Body of pancreas (tissue), 4 donors: ENCODE results near the gene CCNY.

Experiments
- POLR2A ChIP-seq, 3 donors: fragments of 450-650 bp; IDR thresholded peaks; one replicate each; pipeline ENCODE4 v1.6.1; 2016; ENCODE audit warnings: antibody characterized with exemption in 3 of 3, mild to moderate bottlenecking in 2 of 3
- TF ChIP-seq, protein P1 (sequence below), 7 experiments: fragments of 450-650 bp in 4 of 7; fragments of 200-600 bp in 3 of 7; sonication (generic) in 3 of 7; IDR thresholded peaks; one replicate each; pipeline ENCODE4 v1.5.1; 2016 to 2019; ENCODE audit warnings: antibody characterized with exemption in 7 of 7

DNA sequence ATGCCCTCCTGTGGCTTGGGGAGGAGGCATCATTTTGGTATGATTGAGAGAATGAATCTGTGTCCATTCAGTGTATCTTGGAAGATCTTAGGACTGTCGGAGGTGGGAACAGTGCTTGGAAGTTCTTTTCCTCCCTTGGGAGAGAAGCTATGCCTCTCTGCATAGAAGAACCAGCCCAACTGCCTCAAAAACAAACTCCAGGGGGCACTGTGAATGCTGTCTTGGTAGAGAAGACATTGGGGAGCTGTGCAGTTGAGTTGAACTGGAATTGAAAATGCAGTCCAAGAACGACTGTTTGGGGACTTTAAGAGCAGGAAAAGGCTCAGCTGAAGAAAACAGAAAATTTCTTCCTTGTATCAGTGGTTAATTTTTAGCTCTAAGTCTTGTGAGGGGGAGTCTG lies 263.9 kb downstream of the CCNY start:
- TF ChIP-seq POLR2A (IDR thresholded peaks at IDR 0.05) = no peak
- TF ChIP-seq, protein P1, sequence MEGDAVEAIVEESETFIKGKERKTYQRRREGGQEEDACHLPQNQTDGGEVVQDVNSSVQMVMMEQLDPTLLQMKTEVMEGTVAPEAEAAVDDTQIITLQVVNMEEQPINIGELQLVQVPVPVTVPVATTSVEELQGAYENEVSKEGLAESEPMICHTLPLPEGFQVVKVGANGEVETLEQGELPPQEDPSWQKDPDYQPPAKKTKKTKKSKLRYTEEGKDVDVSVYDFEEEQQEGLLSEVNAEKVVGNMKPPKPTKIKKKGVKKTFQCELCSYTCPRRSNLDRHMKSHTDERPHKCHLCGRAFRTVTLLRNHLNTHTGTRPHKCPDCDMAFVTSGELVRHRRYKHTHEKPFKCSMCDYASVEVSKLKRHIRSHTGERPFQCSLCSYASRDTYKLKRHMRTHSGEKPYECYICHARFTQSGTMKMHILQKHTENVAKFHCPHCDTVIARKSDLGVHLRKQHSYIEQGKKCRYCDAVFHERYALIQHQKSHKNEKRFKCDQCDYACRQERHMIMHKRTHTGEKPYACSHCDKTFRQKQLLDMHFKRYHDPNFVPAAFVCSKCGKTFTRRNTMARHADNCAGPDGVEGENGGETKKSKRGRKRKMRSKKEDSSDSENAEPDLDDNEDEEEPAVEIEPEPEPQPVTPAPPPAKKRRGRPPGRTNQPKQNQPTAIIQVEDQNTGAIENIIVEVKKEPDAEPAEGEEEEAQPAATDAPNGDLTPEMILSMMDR (IDR thresholded peaks at IDR 0.05) = no peak
